Panc1 (cell line): ENCODE data around the gene SEL1L2. TPM values are rescaled to one million over a fixed set of nuclear protein-coding genes. Genes with fewer than 3 reads are reported as not detected.

Experiments used
- ATAC-seq: fragments of 200-7000 bp; cut with Tn5 transposase; 2 replicates; pipeline ENCODE4 v1.9.1; 2020; ENCODE audit warnings: mild to moderate bottlenecking, moderate library complexity
- BruUV-seq: library from RNA; stranded (reverse); fragments of 400-500 nt; replicated peaks from 2 replicates; lab custom pipeline; 2021; lab: Mats Ljungman, UMichigan
- CTCF ChIA-PET: fragments of 300-600 bp; sonication (Branson Sonifier 250); formaldehyde crosslinking; loops from one replicate; lab custom pipeline; 2022; ENCODE audit warnings: antibody characterized with exemption; lab: Charles Lee
- POLR2A ChIA-PET: fragments of 300-600 bp; sonication (Branson Sonifier 250); formaldehyde crosslinking; loops from one replicate; lab custom pipeline; 2022; ENCODE audit warnings: antibody characterized with exemption; lab: Charles Lee
- DNase-seq: peaks from one replicate; pipeline ENCODE4 v3.0.0-alpha.2; 2010; ENCODE audit warnings: low read depth, low spot score
- H3K27ac ChIP-seq: 2 replicates; pipeline ENCODE4 v1.5.1; 2011; ENCODE audit warnings: mild to moderate bottlenecking, low read length, inconsistent platforms
- H3K27me3 ChIP-seq: fragments of 200-500 bp; sonication (Bioruptor generic); 2 replicates; pipeline ENCODE4 v1.6.0; 2014; ENCODE audit warnings: low read length, inconsistent platforms; ENCODE audit not compliant: control insufficient read depth, insufficient read depth
- H3K36me3 ChIP-seq: fragments of 200-500 bp; sonication (Bioruptor generic); 2 replicates; pipeline ENCODE4 v1.5.1; 2014; ENCODE audit warnings: inconsistent platforms, mild to moderate bottlenecking, low read length, moderate library complexity; ENCODE audit not compliant: control insufficient read depth, insufficient read depth
- H3K4me1 ChIP-seq: 2 replicates; pipeline ENCODE4 v1.5.1; 2011; ENCODE audit warnings: inconsistent platforms, mild to moderate bottlenecking, low read length, moderate library complexity; ENCODE audit not compliant: control insufficient read depth, insufficient read depth
- H3K4me3 ChIP-seq, 2 experiments: 2 replicates each; pipeline ENCODE4 v1.5.1; 2011 to 2012; ENCODE audit warnings: low read depth in 2 of 2, low read length in 2 of 2, mild to moderate bottlenecking in 2 of 2, inconsistent platforms in 1 of 2, moderate library complexity in 1 of 2
- H3K9me3 ChIP-seq: fragments of 200-500 bp; sonication (Bioruptor generic); 2 replicates; pipeline ENCODE4 v1.5.1; 2014; ENCODE audit warnings: low read depth, mild to moderate bottlenecking, inconsistent platforms, low read length, moderate library complexity; ENCODE audit not compliant: control insufficient read depth, insufficient read depth
- CTCF ChIP-seq: fragments of 450-650 bp; IDR thresholded peaks from 2 replicates; pipeline ENCODE4 v1.5.1; 2017; ENCODE audit warnings: mild to moderate bottlenecking
- POLR2AphosphoS5 ChIP-seq: IDR thresholded peaks from 2 replicates; pipeline ENCODE4 v1.6.1; 2012; ENCODE audit warnings: mild to moderate bottlenecking, low read depth, low read length, moderate library complexity
- REST ChIP-seq, 2 experiments: IDR thresholded peaks; 2 replicates each; pipeline ENCODE4 v1.6.1; 2011 to 2012; ENCODE audit warnings: low read depth in 2 of 2, control low read depth in 1 of 2, low read length in 1 of 2, mild to moderate bottlenecking in 1 of 2, moderate library complexity in 1 of 2; ENCODE audit not compliant: insufficient read depth in 1 of 2
- SIN3A ChIP-seq: IDR thresholded peaks from 2 replicates; pipeline ENCODE4 v1.6.1; 2012; ENCODE audit warnings: low read depth, mild to moderate bottlenecking, low read length, moderate library complexity, borderline replicate concordance; ENCODE audit not compliant: insufficient read depth
- TCF7L2 ChIP-seq: IDR thresholded peaks from 2 replicates; pipeline ENCODE4 v1.6.1; 2011; ENCODE audit warnings: mild to moderate bottlenecking, low read depth, low read length, inconsistent platforms
- in situ Hi-C: cut with HindIII; loops from 2 replicates; pipeline ENCODE4 v1.10.0; 2016; ENCODE audit warnings: low sequenced_read_pairs, low pct_unique_long_range_greater_than_20kb
- intact Hi-C: fragments of 100-400 bp; cut with micrococcal nuclease; formaldehyde crosslinking; loops from one replicate; pipeline ENCODE4 v1.10.0; 2022; ENCODE audit not compliant: unreplicated experiment
- total RNA-seq: library from RNA; stranded (reverse); gene quantifications from one replicate; pipeline ENCODE4 v1.2.1, GENCODE V29; 2021; ENCODE audit not compliant: unreplicated experiment

Gene SEL1L2
- total RNA-seq, 1 experiment from 2014 or later, result not detected

GRCh38 chr20:13809855-13810254, 180.6 kb downstream of the SEL1L2 start:
- no TSS peak for BruUV-seq
- no peak overlapping the region for H3K4me3 ChIP-seq
- intact Hi-C loops (no loop called here), in situ Hi-C loops (no loop called here)
- H3K9me3 ChIP-seq, result no peaks in the 10 kb centered on the region
- TF ChIP-seq POLR2AphosphoS5, result no peak
- no peak for TF ChIP-seq REST (IDR thresholded peaks at IDR 0.05; ENCODE audit: insufficient read depth in 1 of 2, low read depth in 2 of 2, low read length in 1 of 2)
- no peak for TF ChIP-seq CTCF
- no peak for TF ChIP-seq SIN3A
- no peak for TF ChIP-seq TCF7L2
- ChIA-PET CTCF (no interaction called here), POLR2A (no interaction called here)
- H3K36me3 ChIP-seq, result peaks cover 26% of the 10 kb centered on the region
- H3K27me3 ChIP-seq, result no peaks in the 10 kb centered on the region
- no peak overlapping the region for H3K27ac ChIP-seq
- ATAC-seq (no peak), DNase-seq (no peak)
- no peaks in the 10 kb centered on the region for H3K4me1 ChIP-seq

GRCh38 chr20:13809373-13809772, 181.0 kb downstream of the SEL1L2 start:
- peaks cover 30% of the 10 kb centered on the region for H3K36me3 ChIP-seq

More at GRCh38 chr20:13809373-13809772, 181.0 kb downstream of the SEL1L2 start:
- in situ Hi-C loops (no loop called here), intact Hi-C loops (no loop called here)
- no peak overlapping the region for H3K27ac ChIP-seq
- no peak for DNase-seq
- H3K4me3 ChIP-seq, result no peak overlapping the region
- H3K27me3 ChIP-seq, result no peaks in the 10 kb centered on the region
- no TSS peak for BruUV-seq
- POLR2A ChIA-PET, result no interaction called here
- CTCF ChIA-PET, result no interaction called here
- TF ChIP-seq TCF7L2 (no peak), SIN3A (no peak), CTCF (no peak), REST (IDR thresholded peaks at IDR 0.05; ENCODE audit: insufficient read depth in 1 of 2, low read depth in 2 of 2, low read length in 1 of 2) (no peak), POLR2AphosphoS5 (no peak)
- H3K4me1 ChIP-seq, result no peaks in the 10 kb centered on the region
- no peak for ATAC-seq
- H3K9me3 ChIP-seq, result no peaks in the 10 kb centered on the region
